Subcutaneous adipose tissue (tissue), 4 donors: ENCODE results near the gene CD180. TPM values are rescaled to one million over a fixed set of nuclear protein-coding genes. Genes with fewer than 3 reads are reported as not detected.

ENCODE experiments used
- total RNA-seq, 4 donors: library from RNA; depleted of rRNA; stranded (reverse); fragments of >200 nt; gene quantifications; one replicate each; pipeline ENCODE4 v1.1.0, GENCODE V29; 2016
- TF ChIP-seq, protein P1 (sequence below): fragments of 450-650 bp; IDR thresholded peaks from one replicate; pipeline ENCODE4 v1.5.1; 2016; ENCODE audit warnings: low read depth, mild to moderate bottlenecking, control low read depth, antibody characterized with exemption, moderate library complexity

Gene CD180
- total RNA-seq, 4 donors from 2014 or later = 0.75 to 11.0 (median 3.2) TPM

DNA sequence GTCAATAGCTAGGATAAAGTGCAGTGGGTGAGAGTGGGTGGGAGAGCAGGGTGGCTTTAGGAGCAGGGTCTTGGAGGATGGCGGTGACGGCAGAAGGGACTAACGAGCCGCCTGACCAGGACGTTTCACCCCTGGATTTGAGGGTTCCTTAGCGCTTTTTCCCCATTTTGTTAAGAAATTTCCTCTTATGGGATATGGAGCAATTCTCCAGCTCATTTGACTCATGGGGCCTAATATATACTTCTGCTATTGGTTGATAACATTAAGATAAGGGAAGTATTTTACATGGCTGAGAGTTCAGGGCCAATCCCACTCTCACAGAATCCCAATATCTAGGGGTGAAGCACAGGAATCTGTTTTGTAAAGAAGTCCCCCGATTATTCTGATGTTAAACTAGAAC lies 17.6 kb downstream of the CD180 start:
- TF ChIP-seq, protein P1, sequence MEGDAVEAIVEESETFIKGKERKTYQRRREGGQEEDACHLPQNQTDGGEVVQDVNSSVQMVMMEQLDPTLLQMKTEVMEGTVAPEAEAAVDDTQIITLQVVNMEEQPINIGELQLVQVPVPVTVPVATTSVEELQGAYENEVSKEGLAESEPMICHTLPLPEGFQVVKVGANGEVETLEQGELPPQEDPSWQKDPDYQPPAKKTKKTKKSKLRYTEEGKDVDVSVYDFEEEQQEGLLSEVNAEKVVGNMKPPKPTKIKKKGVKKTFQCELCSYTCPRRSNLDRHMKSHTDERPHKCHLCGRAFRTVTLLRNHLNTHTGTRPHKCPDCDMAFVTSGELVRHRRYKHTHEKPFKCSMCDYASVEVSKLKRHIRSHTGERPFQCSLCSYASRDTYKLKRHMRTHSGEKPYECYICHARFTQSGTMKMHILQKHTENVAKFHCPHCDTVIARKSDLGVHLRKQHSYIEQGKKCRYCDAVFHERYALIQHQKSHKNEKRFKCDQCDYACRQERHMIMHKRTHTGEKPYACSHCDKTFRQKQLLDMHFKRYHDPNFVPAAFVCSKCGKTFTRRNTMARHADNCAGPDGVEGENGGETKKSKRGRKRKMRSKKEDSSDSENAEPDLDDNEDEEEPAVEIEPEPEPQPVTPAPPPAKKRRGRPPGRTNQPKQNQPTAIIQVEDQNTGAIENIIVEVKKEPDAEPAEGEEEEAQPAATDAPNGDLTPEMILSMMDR = no peak

DNA sequence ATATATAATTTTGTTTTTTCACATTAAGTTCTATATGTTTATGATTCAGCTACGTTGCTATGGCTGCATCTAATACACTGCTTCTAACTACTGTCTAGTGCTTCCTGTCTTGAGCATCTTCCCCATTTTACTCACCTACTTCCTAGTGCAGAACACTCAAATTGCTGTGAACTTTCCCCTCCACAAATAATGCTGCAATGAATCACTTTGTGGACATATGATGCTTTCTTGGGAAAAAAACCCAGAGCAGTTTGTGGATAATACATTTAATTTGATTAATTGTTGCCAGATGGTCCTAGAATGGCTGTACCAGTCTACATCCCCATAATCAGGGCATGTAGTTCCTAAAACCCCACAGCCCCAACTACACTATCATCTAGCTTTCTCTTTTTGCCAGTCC lies 18.5 kb downstream of the CD180 start:
- TF ChIP-seq, protein P1 = no peak

DNA sequence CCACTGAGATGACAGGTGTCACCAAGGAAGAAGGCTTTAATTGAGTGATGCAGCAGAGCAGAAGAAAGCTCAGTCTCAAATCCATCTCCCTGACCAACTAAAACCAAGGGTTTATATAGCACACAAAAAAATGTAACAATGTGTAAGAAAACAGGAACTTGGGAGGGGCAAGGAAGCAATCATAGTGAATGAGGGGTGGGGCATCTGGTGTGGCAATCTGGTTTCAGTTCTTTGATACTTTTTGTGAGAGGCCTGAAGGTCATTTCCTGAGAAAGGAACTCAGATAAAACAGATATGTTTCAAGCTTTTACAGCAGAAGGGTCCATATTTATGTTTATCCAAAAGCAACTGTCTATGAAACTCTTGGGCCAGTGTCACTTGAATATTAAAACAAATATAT lies 19.7 kb downstream of the CD180 start:
- TF ChIP-seq, protein P1 = no peak

DNA sequence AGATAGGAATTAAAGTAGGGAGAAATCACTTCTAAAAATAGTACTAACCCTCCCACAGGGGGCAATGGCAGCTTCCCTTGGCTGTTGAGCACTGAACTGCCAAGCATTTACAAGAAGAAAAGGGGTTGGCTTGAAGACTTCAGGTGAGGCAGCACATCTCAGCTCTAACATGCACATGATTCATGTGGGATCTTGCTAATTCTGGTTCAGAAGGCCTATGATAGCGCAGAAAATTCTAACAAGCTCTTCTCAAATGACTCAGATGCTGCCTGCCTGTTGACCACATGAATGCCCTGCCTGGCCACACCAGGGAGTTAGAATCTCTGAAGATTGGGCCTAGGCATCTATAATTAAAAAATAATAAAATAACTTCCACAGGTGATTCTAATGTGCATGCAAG lies 22.6 kb downstream of the CD180 start:
- TF ChIP-seq, protein P1 = no peak

DNA sequence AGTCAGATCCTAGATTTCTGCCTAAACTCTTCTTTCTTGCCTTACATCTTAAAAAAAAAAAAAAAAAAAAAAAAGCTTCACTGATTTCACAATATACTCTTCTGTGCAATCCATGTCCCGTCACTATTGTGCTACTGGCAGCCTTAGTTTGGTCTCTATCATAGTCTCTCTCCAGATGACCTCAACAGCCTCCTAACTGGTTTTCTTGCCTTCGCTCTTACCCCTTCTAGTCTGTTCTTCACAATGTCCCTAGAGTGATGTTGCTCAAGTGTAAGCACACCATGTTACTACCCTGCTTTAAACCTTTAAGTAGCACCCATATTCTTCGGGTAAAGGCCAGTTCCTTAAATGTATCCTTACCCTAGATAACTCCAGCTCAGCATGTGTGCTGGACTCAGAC lies 25.8 kb downstream of the CD180 start:
- TF ChIP-seq, protein P1 = no peak

DNA sequence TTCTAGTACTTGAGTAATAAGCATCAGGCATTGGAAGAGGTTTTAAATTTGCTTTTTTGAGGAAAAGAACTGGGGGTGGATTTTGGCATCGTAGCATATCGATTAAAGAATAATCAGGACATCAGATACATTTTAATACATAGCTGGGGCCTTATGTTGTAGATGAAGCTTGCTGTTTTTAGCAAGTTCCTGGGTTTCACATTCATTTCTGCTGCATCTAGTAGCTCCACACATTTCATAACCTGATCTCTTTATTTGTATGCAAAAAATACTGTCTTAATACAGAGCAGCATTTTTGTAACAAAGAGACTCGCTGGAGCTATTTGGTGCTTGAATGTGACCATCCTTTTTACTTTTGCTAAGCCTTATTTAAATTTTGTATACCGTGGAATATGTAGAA lies 28.5 kb downstream of the CD180 start:
- TF ChIP-seq, protein P1 = no peak

DNA sequence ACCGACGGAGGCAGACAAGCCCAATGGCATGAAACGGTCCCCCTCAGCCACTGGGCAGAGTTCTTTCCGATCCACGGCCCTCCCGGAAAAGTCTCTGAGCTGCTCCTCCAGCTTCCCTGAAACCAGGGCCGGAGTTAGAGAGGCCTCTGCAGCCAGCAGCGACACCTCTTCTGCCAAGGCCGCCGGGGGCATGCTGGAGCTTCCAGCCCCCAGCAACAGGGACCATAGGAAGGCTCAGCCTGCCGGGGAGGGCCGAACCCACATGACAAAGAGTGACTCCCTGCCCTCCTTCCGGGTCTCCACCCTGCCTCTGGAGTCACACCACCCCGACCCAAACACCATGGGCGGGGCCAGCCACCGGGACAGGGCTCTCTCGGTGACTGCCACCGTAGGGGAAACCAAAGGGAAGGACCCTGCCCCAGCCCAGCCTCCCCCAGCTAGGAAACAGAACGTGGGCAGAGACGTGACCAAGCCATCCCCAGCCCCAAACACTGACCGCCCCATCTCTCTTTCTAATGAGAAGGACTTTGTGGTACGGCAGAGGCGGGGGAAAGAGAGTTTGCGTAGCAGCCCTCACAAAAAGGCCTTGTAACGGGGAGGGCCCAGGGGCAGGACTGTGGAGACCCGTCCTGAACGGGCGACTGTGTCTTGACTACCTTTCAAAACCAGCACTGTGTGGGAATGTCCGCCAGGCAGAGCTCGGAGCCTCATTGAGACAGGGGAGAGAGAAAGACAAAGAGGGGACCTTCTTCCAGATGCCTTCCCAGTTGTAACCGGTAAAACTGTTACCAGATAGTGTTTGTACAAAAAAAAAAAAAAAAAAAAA lies 29.9 kb downstream of the CD180 start:
- TF ChIP-seq, protein P1 = no peak
